Fibroblast of mammary gland (primary cell): Measurements from ENCODE around the gene AGXT.

Experiments used
- DNase-seq: peaks from one replicate; pipeline ENCODE4 v3.0.0-alpha.2; 2010; ENCODE audit warnings: low read depth
- H3K4me3 ChIP-seq: 2 replicates; pipeline ENCODE4 v1.5.1; 2011; ENCODE audit warnings: low read depth, mild to moderate bottlenecking, low read length, moderate library complexity; ENCODE audit not compliant: control insufficient read depth
- CTCF ChIP-seq: conservative IDR thresholded peaks from 2 replicates; pipeline ENCODE4 v1.5.1; 2011; ENCODE audit warnings: low read depth, low read length, inconsistent platforms; ENCODE audit not compliant: control insufficient read depth, insufficient read depth

The AGXT gene

GRCh38 chr2:240822280-240822847 is 46.3 kb upstream of the AGXT start:
- no peak for DNase-seq
- TF ChIP-seq CTCF = no peak
- no peak overlapping the region for H3K4me3 ChIP-seq

- no peak overlapping the region for H3K4me3 ChIP-seq
- no peak for TF ChIP-seq CTCF
- DNase-seq = no peak
Observed at GRCh38 chr2:240823449-240824336, 44.9 kb upstream of the AGXT start.

- no peak overlapping the region for H3K4me3 ChIP-seq
- DNase-seq = no peak
- no peak for TF ChIP-seq CTCF
Observed at GRCh38 chr2:240825476-240825875, 43.1 kb upstream of the AGXT start.

GRCh38 chr2:240831594-240832204 is 36.9 kb upstream of the AGXT start:
- H3K4me3 ChIP-seq = peak overlapping the region; percentile 27
- no peak for DNase-seq
- TF ChIP-seq CTCF = no peak

GRCh38 chr2:240832205-240832727 is 36.4 kb upstream of the AGXT start:
- H3K4me3 ChIP-seq = peak overlapping the region; percentile 27

More at GRCh38 chr2:240832205-240832727, 36.4 kb upstream of the AGXT start:
- DNase-seq = peak; percentile 84
- no peak for TF ChIP-seq CTCF
